Measurements from ENCODE around the gene RETREG1.

- TF ChIP-seq, protein P1, sequence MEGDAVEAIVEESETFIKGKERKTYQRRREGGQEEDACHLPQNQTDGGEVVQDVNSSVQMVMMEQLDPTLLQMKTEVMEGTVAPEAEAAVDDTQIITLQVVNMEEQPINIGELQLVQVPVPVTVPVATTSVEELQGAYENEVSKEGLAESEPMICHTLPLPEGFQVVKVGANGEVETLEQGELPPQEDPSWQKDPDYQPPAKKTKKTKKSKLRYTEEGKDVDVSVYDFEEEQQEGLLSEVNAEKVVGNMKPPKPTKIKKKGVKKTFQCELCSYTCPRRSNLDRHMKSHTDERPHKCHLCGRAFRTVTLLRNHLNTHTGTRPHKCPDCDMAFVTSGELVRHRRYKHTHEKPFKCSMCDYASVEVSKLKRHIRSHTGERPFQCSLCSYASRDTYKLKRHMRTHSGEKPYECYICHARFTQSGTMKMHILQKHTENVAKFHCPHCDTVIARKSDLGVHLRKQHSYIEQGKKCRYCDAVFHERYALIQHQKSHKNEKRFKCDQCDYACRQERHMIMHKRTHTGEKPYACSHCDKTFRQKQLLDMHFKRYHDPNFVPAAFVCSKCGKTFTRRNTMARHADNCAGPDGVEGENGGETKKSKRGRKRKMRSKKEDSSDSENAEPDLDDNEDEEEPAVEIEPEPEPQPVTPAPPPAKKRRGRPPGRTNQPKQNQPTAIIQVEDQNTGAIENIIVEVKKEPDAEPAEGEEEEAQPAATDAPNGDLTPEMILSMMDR (IDR thresholded peaks at IDR 0.05; ENCODE audit: low read length) = 0 out of 2 replicates have a peak, but pooled peaks have one; percentile 9
- no peak for TF ChIP-seq EZH2 (optimal IDR thresholded peaks at IDR 0.05; ENCODE audit: low read depth, low read length)
- TF ChIP-seq EZH2phosphoT487 (IDR thresholded peaks at IDR 0.05; ENCODE audit: low read length) = no peak
Observed at GRCh38 chr5:16437977-16438376, 178.8 kb downstream of the RETREG1 start.
